Mammary epithelial cell (primary cell): ENCODE measurements around the gene ZNF585A.

Source experiments
- EZH2 ChIP-seq: IDR thresholded peaks from 2 replicates; pipeline ENCODE4 v1.6.1; 2012; ENCODE audit warnings: low read length, inconsistent platforms, borderline replicate concordance
- TF ChIP-seq, protein P1 (sequence below), 2 donors: IDR thresholded peaks in 1 of 2; conservative IDR thresholded peaks in 1 of 2; 2 replicates each; pipeline ENCODE4 v1.5.1; 2011 to 2012; ENCODE audit warnings: inconsistent platforms in 2 of 2, low read length in 2 of 2, mild to moderate bottlenecking in 2 of 2, control low read depth in 1 of 2, low read depth in 1 of 2; ENCODE audit not compliant: insufficient read depth in 1 of 2; ENCODE audit errors: extremely low read depth in 1 of 2

DNA sequence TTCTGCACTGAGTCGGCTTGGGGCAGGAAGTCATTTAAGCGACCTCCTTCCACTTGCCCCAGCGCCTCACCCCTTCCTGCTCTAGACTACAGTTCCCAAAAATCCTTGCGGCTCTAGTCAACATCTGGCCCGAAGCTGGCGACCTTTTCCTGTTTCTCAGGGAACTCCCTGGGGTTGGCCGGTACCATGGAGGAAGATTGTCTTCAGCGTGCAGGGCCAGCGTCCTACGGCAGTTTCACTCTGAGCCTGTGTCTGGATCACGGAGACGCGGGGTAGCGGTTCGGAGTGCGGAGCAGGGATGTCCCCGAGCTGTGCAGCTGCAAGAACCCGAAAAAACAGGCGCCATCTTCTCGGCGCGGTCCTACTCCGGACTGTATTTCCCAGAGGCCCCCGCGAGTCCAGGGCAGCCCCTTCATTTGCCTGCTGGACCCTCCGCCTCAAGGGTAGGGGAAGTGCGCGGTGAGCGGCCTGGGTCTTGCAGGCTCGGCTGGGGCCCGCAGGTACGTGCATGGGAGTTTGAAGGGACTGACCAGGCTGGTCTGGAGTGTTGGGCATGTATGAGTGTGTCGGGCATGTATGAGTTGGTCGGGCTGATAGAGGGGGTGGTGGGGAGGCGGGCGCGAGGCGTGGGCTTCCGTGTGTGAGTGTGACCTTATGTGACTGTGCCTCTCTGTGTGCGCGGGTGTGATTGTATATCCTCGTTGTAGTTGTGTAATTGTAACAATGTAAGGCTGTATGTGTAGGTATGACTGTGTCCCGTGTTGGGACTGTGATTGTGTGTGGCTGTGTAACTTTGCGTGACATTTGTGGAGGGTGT is 45.5 kb upstream of the ZNF585A start, which contains the start of gene ZNF383:
- TF ChIP-seq EZH2 = no peak
- TF ChIP-seq, protein P1, sequence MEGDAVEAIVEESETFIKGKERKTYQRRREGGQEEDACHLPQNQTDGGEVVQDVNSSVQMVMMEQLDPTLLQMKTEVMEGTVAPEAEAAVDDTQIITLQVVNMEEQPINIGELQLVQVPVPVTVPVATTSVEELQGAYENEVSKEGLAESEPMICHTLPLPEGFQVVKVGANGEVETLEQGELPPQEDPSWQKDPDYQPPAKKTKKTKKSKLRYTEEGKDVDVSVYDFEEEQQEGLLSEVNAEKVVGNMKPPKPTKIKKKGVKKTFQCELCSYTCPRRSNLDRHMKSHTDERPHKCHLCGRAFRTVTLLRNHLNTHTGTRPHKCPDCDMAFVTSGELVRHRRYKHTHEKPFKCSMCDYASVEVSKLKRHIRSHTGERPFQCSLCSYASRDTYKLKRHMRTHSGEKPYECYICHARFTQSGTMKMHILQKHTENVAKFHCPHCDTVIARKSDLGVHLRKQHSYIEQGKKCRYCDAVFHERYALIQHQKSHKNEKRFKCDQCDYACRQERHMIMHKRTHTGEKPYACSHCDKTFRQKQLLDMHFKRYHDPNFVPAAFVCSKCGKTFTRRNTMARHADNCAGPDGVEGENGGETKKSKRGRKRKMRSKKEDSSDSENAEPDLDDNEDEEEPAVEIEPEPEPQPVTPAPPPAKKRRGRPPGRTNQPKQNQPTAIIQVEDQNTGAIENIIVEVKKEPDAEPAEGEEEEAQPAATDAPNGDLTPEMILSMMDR (conservative IDR thresholded peaks at IDR 0.05 in 1 of 2, IDR thresholded peaks at IDR 0.05 in 1 of 2; ENCODE audit: extremely low read depth in 1 of 2, insufficient read depth in 1 of 2, low read depth in 1 of 2, low read length in 2 of 2) = no peak
